Gastroesophageal sphincter (tissue), 4 donors: Measurements from ENCODE around the gene HES4. TPM values are rescaled to one million over a fixed set of nuclear protein-coding genes. Genes with fewer than 3 reads are reported as not detected.

Experiments used
- ATAC-seq: fragments of 150-250 bp; one replicate; pipeline ENCODE4 v1.9.1; 2016; ENCODE audit warnings: mild to moderate bottlenecking, moderate library complexity
- H3K27ac ChIP-seq, 4 donors: fragments of 200-600 bp; sonication (generic) in 3 of 4; 1 replicate in 3 of 4; 2 replicates in 1 of 4; pipeline ENCODE4 v1.5.1; 2016 to 2019
- H3K27me3 ChIP-seq: fragments of 200-600 bp; sonication (generic); one replicate; pipeline ENCODE4 v1.5.1; 2019
- H3K36me3 ChIP-seq, 2 donors: fragments of 200-600 bp; sonication (generic); one replicate each; pipeline ENCODE4 v1.5.1; 2019; ENCODE audit warnings: control low read depth in 1 of 2
- H3K4me1 ChIP-seq, 3 donors: fragments of 200-600 bp; sonication (generic); 1 replicate in 2 of 3; 2 replicates in 1 of 3; pipeline ENCODE4 v1.5.1; 2016 to 2019; ENCODE audit warnings: control low read depth in 2 of 3
- H3K4me3 ChIP-seq, 2 donors: fragments of 200-600 bp; sonication (generic); one replicate each; pipeline ENCODE4 v1.5.1; 2019; ENCODE audit warnings: mild to moderate bottlenecking in 1 of 2, moderate library complexity in 1 of 2
- H3K9me3 ChIP-seq, 3 donors: fragments of 200-600 bp; sonication (generic); one replicate each; pipeline ENCODE4 v1.5.1; 2017 to 2019; ENCODE audit warnings: control low read depth in 2 of 3
- CTCF ChIP-seq, 4 experiments: fragments of 200-600 bp in 2 of 4; fragments of 450-650 bp in 2 of 4; sonication (generic) in 1 of 4; IDR thresholded peaks; one replicate each; pipeline ENCODE4 v1.5.1; 2017 to 2019; ENCODE audit warnings: antibody characterized with exemption in 4 of 4, mild to moderate bottlenecking in 2 of 4, moderate library complexity in 2 of 4
- EP300 ChIP-seq: sonication (generic); formaldehyde crosslinking; IDR thresholded peaks from one replicate; pipeline ENCODE4 v1.6.1; 2017; ENCODE audit warnings: antibody characterized with exemption, mild to moderate bottlenecking
- POLR2A ChIP-seq, 2 donors: fragments of 450-650 bp; IDR thresholded peaks; one replicate each; pipeline ENCODE4 v1.6.1; 2017; ENCODE audit warnings: antibody characterized with exemption in 2 of 2, mild to moderate bottlenecking in 2 of 2, moderate library complexity in 1 of 2
- POLR2AphosphoS5 ChIP-seq: sonication (generic); formaldehyde crosslinking; IDR thresholded peaks from one replicate; pipeline ENCODE4 v1.6.1; 2017; ENCODE audit warnings: antibody characterized with exemption
- WGBS, 2 donors: methylation state at CpG; one replicate each; pipeline ENCODE4 v1.1.5; 2018; ENCODE audit warnings: low coverage in 1 of 2; 5-methylcytosine and 5-hydroxymethylcytosine counted together
- total RNA-seq, 4 donors: library from RNA; depleted of rRNA; stranded (reverse); fragments of >200 nt; gene quantifications; one replicate each; pipeline ENCODE4 v1.1.0, GENCODE V29; 2016

Gene HES4
- total RNA-seq, 4 donors from 2014 or later, result 33.6 to 77.6 (median 48.4) TPM

GRCh38 chr1:971751-972506 lies 28.0 kb downstream of the HES4 start:
- no peak for ATAC-seq
- H3K27me3 ChIP-seq, result peaks cover 96% of the 10 kb centered on the region
- no peak for TF ChIP-seq EP300
- no peak for TF ChIP-seq CTCF (IDR thresholded peaks at IDR 0.05)
- TF ChIP-seq POLR2A (IDR thresholded peaks at IDR 0.05), result no peak
- TF ChIP-seq POLR2AphosphoS5, result no peak

GRCh38 chr1:970973-971730 lies 28.7 kb downstream of the HES4 start:
- H3K27me3 ChIP-seq, result peaks cover 92% of the 10 kb centered on the region
- WGBS, 2 donors, result no CpG with 5 or more reads among the region's 42 CpGs

More at GRCh38 chr1:971751-972506, 28.0 kb downstream of the HES4 start:
- Histone ChIP-seq H3K27ac (no peak overlapping the region), H3K9me3 (no peaks in the 10 kb centered on the region), H3K4me1 (peaks cover 0 to 22% (median 9%) of the 10 kb centered on the region in 3 donors), H3K4me3 (no peak overlapping the region), H3K36me3 (no peaks in the 10 kb centered on the region)
- WGBS, 2 donors, result 80% methylated on average over 1 of the region's 34 CpGs; no CpG with 5 or more reads in 1 of the 2 donors

GRCh38 chr1:970242-970972 lies 29.5 kb downstream of the HES4 start:
- no peak for ATAC-seq
- Histone ChIP-seq H3K9me3 (no peaks in the 10 kb centered on the region), H3K4me3 (no peak overlapping the region), H3K36me3 (no peaks in the 10 kb centered on the region), H3K27me3 (peaks cover 84% of the 10 kb centered on the region), H3K27ac (no peak overlapping the region), H3K4me1 (peaks cover 0 to 23% (median 13%) of the 10 kb centered on the region in 3 donors)
- TF ChIP-seq POLR2A (IDR thresholded peaks at IDR 0.05) (no peak), POLR2AphosphoS5 (no peak), CTCF (IDR thresholded peaks at IDR 0.05) (no peak), EP300 (no peak)
- 0% methylated on average over 1 of the region's 33 CpGs; no CpG with 5 or more reads in 1 of the 2 donors for WGBS, 2 donors

More at GRCh38 chr1:970973-971730, 28.7 kb downstream of the HES4 start:
- TF ChIP-seq POLR2A (IDR thresholded peaks at IDR 0.05), result no peak
- TF ChIP-seq CTCF (IDR thresholded peaks at IDR 0.05), result no peak
- no peak for TF ChIP-seq POLR2AphosphoS5
- TF ChIP-seq EP300, result no peak
- H3K9me3 ChIP-seq, result no peaks in the 10 kb centered on the region
- H3K4me3 ChIP-seq, result no peak overlapping the region
- H3K27ac ChIP-seq, result no peak overlapping the region
- H3K36me3 ChIP-seq, result no peaks in the 10 kb centered on the region
- no peak for ATAC-seq
- peaks cover 0 to 26% (median 13%) of the 10 kb centered on the region in 3 donors for H3K4me1 ChIP-seq

GRCh38 chr1:969260-969855 lies 30.5 kb downstream of the HES4 start:
- Histone ChIP-seq H3K4me3 (no peak overlapping the region), H3K9me3 (no peaks in the 10 kb centered on the region), H3K36me3 (peaks cover 0 to 5% of the 10 kb centered on the region in 2 donors), H3K27ac (no peak overlapping the region), H3K4me1 (peaks cover 0 to 20% (median 13%) of the 10 kb centered on the region in 3 donors), H3K27me3 (peaks cover 74% of the 10 kb centered on the region)
- TF ChIP-seq CTCF (IDR thresholded peaks at IDR 0.05) (no peak), POLR2A (IDR thresholded peaks at IDR 0.05) (no peak), EP300 (no peak), POLR2AphosphoS5 (no peak)
- no peak for ATAC-seq
- WGBS, 2 donors, result 73 to 75% methylated on average over 14 to 15 of the region's 15 CpGs
